Vein endothelial cell (primary cell): Measurements from ENCODE around the gene TRIM67. TPM values are rescaled to one million over a fixed set of nuclear protein-coding genes. Genes with fewer than 3 reads are reported as not detected.

Experiments used
- total RNA-seq: library from RNA; depleted of rRNA; stranded (reverse); fragments of >200 nt; gene quantifications from 2 replicates; pipeline ENCODE4 v1.2.3, GENCODE V29; 2012

The TRIM67 gene
- not detected in 2 replicates for total RNA-seq

DNA sequence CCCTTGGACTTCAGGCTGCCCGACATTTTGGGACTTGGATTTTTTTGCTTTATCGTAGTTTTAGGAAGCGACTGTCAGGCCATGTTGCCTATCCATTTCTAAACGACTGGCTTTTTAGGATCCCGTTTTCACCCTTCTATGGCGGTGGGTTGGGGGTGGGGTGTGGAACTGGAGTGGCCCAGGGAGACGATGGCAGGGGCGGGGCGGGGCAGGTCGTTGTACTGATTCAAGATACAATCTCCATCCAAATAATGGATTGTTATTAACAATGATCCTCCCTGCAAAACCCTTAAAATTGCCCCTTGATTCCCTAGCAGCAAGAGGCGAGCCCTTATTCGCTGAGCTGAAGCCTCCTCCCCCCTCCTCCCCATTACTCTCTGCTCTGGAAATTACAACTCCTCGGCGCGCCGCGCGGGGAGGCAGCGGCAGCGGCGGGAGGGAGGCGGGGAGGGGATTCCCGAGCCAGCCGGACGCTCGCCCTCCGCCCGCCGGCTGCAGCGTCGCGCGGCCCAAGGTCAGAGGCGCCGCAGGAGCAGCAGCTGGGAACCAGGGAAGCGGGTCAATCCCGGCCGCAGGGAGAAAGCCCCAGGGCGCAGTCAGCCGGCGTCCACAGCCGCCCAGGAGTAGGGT, at the start of gene TRIM67:
Gene TRIM67, plus strand, starts transcription at position 392 of the 630 bp plus-strand sequence. CDS start 912 bp downstream, outside the sequence.

DNA sequence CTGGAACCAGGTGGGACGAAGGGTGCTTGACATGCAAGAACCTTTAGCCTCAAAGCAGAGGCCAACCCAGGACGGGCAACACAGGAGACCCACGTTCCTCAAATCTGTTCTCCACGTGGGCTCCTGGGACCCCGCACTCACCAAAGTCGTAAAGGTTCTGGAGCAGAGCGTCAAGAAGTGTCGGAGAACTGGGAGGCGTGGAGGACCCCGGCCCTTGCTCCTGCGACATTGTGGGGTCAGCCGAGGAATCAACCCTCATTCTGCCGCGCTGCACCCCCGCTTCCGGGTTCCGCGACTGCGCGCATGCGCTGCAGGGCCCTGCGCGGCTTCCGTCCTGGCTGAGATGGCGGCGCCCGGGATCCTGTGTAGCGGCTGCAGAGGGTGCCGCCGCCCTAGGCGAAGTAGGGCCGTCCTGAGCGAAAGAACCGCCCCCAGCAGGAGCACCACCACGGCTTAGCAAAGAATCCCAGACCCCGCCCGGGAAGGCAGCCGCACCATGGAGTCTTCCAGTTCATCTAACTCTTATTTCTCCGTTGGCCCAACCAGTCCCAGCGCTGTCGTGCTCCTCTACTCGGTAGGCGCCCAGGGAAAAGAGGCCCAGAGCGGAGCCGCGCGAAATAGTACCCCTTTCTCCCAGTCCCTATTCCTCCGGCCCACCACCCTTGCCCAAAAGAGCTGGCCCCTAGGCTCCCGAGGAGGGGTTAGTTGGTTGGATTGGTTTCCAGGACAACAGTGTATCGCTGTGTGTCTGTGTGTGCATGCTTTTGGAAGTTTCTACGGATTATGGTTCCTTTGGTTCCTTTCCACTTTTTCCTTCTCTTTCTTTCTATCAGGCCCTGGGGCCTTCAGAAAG, 79.3 kb downstream of the TRIM67 start, which contains the start of gene GNPAT:
Gene GNPAT, plus strand, starts transcription at position 330 of the 853 bp plus-strand sequence. Its CDS starts 167 bp downstream, at position 497.

Other genes with a start within 250 kb of the TRIM67 start
- 12.7 and 18.2 TPM in 2 replicates for gene TTC13, start 183.2 kb upstream of the TRIM67 start, total RNA-seq
- 11.7 and 14.4 TPM in 2 replicates for gene ARV1, start 183.0 kb upstream of the TRIM67 start, total RNA-seq
- 14.5 and 18.3 TPM in 2 replicates for gene FAM89A, start 121.8 kb upstream of the TRIM67 start, total RNA-seq
- 59.8 and 60.3 TPM in 2 replicates for gene GNPAT, start 79.2 kb downstream of the TRIM67 start, total RNA-seq
- gene EXOC8, start 175.8 kb downstream of the TRIM67 start, total RNA-seq, result 19.9 and 23.0 TPM in 2 replicates
- gene SPRTN, start 176.2 kb downstream of the TRIM67 start, total RNA-seq, result 19.6 and 21.3 TPM in 2 replicates